KMS-11 (cell line): ENCODE measurements around the gene PPP4C.

Experiments used
- H2AFZ ChIP-seq: fragments of 200-600 bp; sonication (generic); 2 replicates; pipeline ENCODE4 v1.6.1; 2016; ENCODE audit warnings: antibody characterized with exemption, mixed run types, low read depth
- H3K27ac ChIP-seq: fragments of 200-600 bp; sonication (generic); 2 replicates; pipeline ENCODE4 v1.6.1; 2016; ENCODE audit warnings: mild to moderate bottlenecking, mixed run types
- H3K27me3 ChIP-seq: fragments of 200-600 bp; sonication (generic); 2 replicates; pipeline ENCODE4 v1.6.1; 2017; ENCODE audit warnings: mild to moderate bottlenecking, low read depth, mixed run types, moderate library complexity; ENCODE audit not compliant: insufficient read depth
- H3K36me3 ChIP-seq: fragments of 200-600 bp; sonication (generic); 2 replicates; pipeline ENCODE4 v1.6.1; 2017; ENCODE audit warnings: mild to moderate bottlenecking, mixed run types; ENCODE audit not compliant: insufficient read depth
- H3K4me1 ChIP-seq: fragments of 200-600 bp; sonication (generic); 2 replicates; pipeline ENCODE4 v1.6.1; 2016; ENCODE audit warnings: mild to moderate bottlenecking, low read depth, mixed run types; ENCODE audit not compliant: poor library complexity, severe bottlenecking
- H3K4me2 ChIP-seq: fragments of 200-600 bp; sonication (generic); 2 replicates; pipeline ENCODE4 v1.7.0; 2016; ENCODE audit warnings: mild to moderate bottlenecking, mixed run types
- H3K4me3 ChIP-seq: fragments of 200-600 bp; sonication (generic); IDR thresholded peaks from 2 replicates; pipeline ENCODE4 v1.6.1; 2017; ENCODE audit warnings: low read depth, low read length, mixed read lengths; ENCODE audit not compliant: insufficient read depth
- H3K79me2 ChIP-seq: fragments of 200-600 bp; sonication (generic); 2 replicates; pipeline ENCODE4 v1.6.1; 2016; ENCODE audit warnings: low read depth, mixed run types; ENCODE audit not compliant: insufficient read depth
- H3K9ac ChIP-seq: fragments of 200-600 bp; sonication (generic); 2 replicates; pipeline ENCODE4 v1.6.1; 2016; ENCODE audit warnings: mild to moderate bottlenecking, mixed run types
- H4K20me1 ChIP-seq: fragments of 200-600 bp; sonication (generic); 2 replicates; pipeline ENCODE4 v1.6.1; 2016; ENCODE audit warnings: mild to moderate bottlenecking, mixed run types; ENCODE audit not compliant: insufficient read depth
- TF ChIP-seq, protein P1 (sequence below): fragments of 200-600 bp; sonication (generic); conservative IDR thresholded peaks from 2 replicates; pipeline ENCODE4 v1.6.1; 2017; ENCODE audit warnings: low read depth, mild to moderate bottlenecking, antibody characterized with exemption, low read length, moderate library complexity, mixed read lengths

Gene PPP4C

DNA sequence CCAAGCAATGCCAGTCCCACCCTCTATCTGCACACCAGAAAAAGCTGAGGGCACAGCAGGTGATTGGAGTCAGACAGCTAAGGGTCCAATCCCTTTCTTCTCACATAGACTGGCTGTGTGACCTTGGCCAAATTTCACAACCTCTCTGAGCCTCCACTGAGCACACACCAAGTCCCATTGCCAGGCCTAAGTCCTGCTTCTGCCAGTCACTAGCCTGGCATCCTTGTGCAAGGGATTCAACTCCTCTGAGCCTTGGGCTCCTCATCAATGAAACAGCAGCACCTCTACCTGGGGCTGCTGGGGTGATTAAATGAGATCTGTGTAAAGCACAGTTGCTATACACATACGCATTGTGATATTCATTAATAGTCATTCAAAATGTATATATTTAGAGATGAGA lies 29.2 kb upstream of the PPP4C start:
- TF ChIP-seq, protein P1, sequence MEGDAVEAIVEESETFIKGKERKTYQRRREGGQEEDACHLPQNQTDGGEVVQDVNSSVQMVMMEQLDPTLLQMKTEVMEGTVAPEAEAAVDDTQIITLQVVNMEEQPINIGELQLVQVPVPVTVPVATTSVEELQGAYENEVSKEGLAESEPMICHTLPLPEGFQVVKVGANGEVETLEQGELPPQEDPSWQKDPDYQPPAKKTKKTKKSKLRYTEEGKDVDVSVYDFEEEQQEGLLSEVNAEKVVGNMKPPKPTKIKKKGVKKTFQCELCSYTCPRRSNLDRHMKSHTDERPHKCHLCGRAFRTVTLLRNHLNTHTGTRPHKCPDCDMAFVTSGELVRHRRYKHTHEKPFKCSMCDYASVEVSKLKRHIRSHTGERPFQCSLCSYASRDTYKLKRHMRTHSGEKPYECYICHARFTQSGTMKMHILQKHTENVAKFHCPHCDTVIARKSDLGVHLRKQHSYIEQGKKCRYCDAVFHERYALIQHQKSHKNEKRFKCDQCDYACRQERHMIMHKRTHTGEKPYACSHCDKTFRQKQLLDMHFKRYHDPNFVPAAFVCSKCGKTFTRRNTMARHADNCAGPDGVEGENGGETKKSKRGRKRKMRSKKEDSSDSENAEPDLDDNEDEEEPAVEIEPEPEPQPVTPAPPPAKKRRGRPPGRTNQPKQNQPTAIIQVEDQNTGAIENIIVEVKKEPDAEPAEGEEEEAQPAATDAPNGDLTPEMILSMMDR, result no peak
- H3K27ac ChIP-seq, result no peak overlapping the region
- no peaks in the 10 kb centered on the region for H4K20me1 ChIP-seq
- H2AFZ ChIP-seq, result no peak overlapping the region
- no peaks in the 10 kb centered on the region for H3K36me3 ChIP-seq
- H3K27me3 ChIP-seq, result no peaks in the 10 kb centered on the region
- H3K79me2 ChIP-seq, result no peaks in the 10 kb centered on the region
- H3K4me3 ChIP-seq, result no peak overlapping the region
- no peak overlapping the region for H3K9ac ChIP-seq
- no peaks in the 10 kb centered on the region for H3K4me1 ChIP-seq
- H3K4me2 ChIP-seq, result no peak overlapping the region

- no peaks in the 10 kb centered on the region for H4K20me1 ChIP-seq
- no peak overlapping the region for H3K9ac ChIP-seq
- H3K4me3 ChIP-seq, result no peak overlapping the region
- no peak overlapping the region for H3K4me2 ChIP-seq
- no peaks in the 10 kb centered on the region for H3K36me3 ChIP-seq
- H3K27me3 ChIP-seq, result no peaks in the 10 kb centered on the region
- TF ChIP-seq, protein P1, result no peak
- H2AFZ ChIP-seq, result no peak overlapping the region
- H3K79me2 ChIP-seq, result no peaks in the 10 kb centered on the region
- H3K4me1 ChIP-seq, result peaks cover 8% of the 10 kb centered on the region
- no peak overlapping the region for H3K27ac ChIP-seq
Observed at GRCh38 chr16:30049871-30050270, 25.9 kb upstream of the PPP4C start.

DNA sequence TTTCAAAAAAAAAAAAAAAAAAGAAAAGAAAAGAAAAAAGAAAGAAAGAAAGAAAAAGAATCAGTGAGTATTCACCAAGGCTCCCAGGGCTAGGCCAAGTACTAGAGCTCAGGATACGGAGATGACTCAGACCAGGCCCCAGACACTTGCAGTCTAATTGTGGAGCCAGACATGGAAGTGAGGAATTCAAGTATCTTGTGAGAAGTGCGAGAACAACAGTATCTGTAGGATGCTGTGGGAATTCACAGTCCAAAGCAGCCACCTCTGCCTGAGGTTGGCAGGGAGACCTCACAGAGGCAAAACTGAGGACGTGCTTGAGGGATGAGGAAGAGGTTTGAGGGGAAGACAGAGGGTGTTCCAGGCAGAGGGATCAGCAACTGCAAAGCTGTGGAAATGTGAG lies 24.3 kb upstream of the PPP4C start:
- H3K27ac ChIP-seq, result no peak overlapping the region
- H3K36me3 ChIP-seq, result no peaks in the 10 kb centered on the region
- no peaks in the 10 kb centered on the region for H4K20me1 ChIP-seq
- no peaks in the 10 kb centered on the region for H3K79me2 ChIP-seq
- H3K4me3 ChIP-seq, result no peak overlapping the region
- TF ChIP-seq, protein P1, result no peak
- H3K4me2 ChIP-seq, result no peak overlapping the region
- H2AFZ ChIP-seq, result no peak overlapping the region
- H3K9ac ChIP-seq, result no peak overlapping the region
- no peaks in the 10 kb centered on the region for H3K27me3 ChIP-seq
- H3K4me1 ChIP-seq, result peaks cover 8% of the 10 kb centered on the region

DNA sequence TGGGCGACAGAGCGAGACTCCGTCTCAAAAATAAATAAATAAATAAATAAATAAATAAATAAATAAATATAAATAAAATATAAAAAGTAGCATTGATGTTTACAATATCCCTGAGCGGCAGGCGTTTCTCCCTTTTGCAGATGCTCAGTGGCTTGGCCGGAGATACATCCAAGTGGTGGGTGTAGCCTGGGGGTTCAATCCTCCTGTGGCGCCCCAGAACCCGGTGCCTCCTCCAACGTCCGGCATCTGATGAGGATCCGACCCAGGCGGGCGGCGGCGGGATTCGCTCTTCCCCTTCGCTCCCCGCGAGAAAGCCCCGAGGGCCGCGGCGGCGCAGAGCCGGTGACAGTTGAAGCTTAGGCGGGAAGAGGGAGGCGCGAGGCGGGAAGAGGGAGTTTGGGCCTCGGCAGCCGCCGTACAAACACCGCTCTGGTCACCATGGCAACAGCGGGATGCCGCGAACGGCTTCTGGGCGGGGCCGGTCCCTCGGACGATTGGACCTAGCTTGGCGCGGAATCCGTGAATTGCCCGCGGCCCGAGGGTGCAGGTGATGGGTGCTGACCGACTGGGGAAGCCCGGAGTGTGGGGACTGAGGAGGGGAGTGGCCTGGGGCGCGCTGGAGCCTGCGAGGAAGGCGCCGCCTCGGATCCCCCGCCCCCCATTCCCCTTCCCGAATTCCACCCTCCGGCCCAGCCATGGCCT lies 23.0 kb upstream of the PPP4C start:
- H3K36me3 ChIP-seq, result no peaks in the 10 kb centered on the region
- no peaks in the 10 kb centered on the region for H3K27me3 ChIP-seq
- no peaks in the 10 kb centered on the region for H3K79me2 ChIP-seq
- no peaks in the 10 kb centered on the region for H4K20me1 ChIP-seq
- TF ChIP-seq, protein P1, result no peak
- peak overlapping the region; percentile 81 for H2AFZ ChIP-seq
- H3K4me3 ChIP-seq, result no peak overlapping the region
- peak overlapping the region; percentile 99 for H3K4me2 ChIP-seq
- H3K4me1 ChIP-seq, result peaks cover 8% of the 10 kb centered on the region
- peak overlapping the region; percentile 74 for H3K9ac ChIP-seq
- H3K27ac ChIP-seq, result peak overlapping the region; percentile 45; the same call in 1 of the 2 replicates
